Astrocyte of the cerebellum (primary cell): Measurements from ENCODE around the gene TMEM132C.

Experiments used
- DNase-seq: peaks from one replicate; pipeline ENCODE4 v3.0.0-alpha.2; 2011; ENCODE audit warnings: low read depth
- H3K4me3 ChIP-seq: 2 replicates; pipeline ENCODE4 v1.5.1; 2011; ENCODE audit warnings: mild to moderate bottlenecking, low read depth, low read length, moderate library complexity
- in situ Hi-C: cut with HindIII; loops from 2 replicates; pipeline ENCODE4 v1.10.0; 2017; ENCODE audit warnings: low sequenced_read_pairs
- TF ChIP-seq, protein P1 (sequence below): IDR thresholded peaks from 2 replicates; pipeline ENCODE4 v1.5.1; 2012; ENCODE audit warnings: low read length, low read depth, moderate library complexity, mild to moderate bottlenecking; ENCODE audit errors: missing control alignments

Gene TMEM132C

DNA sequence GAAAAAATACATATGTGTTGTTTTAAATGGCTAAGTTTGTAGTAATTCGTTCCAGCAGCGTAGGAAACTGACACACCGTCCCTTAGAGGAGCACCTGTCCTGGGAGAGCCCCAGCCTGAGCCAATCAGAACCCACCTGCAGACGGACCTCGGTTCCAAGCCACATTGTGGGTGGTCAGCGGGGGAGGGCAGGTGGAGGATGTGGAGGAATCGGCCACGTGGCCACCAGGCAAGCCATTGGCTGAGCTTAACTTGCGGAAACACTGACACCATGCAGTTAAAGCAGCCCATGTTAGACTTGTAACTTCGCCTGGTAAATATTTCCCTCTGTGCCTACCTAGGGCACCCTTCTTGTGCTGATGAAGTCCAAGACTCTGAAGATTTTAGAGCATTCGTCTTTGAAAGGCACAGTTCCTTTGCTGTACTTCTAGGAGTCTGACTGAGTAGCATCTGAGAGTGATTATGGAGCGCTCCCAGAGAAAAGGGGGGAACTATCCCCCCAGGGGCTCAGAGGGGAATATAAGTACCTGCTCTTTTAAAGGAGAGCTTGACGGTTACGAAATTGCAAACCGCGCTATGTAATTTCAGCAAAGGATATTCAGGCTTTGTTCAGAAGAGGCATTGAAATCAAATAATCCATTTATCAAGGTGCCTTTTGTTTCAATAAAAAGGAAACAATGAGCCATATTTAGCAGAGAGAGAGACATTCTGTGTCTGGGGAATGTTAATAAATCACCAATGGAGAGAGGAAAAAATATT, 135.7 kb downstream of the TMEM132C start:
- TF ChIP-seq, protein P1, sequence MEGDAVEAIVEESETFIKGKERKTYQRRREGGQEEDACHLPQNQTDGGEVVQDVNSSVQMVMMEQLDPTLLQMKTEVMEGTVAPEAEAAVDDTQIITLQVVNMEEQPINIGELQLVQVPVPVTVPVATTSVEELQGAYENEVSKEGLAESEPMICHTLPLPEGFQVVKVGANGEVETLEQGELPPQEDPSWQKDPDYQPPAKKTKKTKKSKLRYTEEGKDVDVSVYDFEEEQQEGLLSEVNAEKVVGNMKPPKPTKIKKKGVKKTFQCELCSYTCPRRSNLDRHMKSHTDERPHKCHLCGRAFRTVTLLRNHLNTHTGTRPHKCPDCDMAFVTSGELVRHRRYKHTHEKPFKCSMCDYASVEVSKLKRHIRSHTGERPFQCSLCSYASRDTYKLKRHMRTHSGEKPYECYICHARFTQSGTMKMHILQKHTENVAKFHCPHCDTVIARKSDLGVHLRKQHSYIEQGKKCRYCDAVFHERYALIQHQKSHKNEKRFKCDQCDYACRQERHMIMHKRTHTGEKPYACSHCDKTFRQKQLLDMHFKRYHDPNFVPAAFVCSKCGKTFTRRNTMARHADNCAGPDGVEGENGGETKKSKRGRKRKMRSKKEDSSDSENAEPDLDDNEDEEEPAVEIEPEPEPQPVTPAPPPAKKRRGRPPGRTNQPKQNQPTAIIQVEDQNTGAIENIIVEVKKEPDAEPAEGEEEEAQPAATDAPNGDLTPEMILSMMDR, result no peak
- H3K4me3 ChIP-seq, result no peak overlapping the region
- no peak for DNase-seq
- in situ Hi-C loops, result no loop called here

DNA sequence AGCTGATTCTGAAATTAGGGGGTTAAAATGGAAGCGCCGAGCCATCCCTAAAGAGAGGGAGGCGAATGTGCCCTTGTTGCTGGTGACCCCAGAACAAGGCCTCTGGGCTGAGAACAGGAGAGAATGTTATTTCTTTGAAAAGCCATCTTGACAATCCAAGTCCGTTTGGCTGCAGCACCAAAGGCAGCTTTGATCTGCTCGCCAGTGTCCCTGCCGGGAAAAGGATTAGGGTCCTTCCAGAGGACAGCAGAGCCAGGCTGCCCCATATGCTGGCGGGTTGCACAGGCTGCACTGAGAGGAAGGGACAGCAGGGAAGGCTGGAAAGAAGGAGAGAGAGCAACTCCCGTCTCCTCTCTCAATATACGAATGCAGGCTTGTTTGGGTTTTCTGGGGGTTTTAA, 141.7 kb downstream of the TMEM132C start:
- H3K4me3 ChIP-seq, result no peak overlapping the region
- DNase-seq, result no peak
- in situ Hi-C loops, result no loop called here
- TF ChIP-seq, protein P1, result no peak

DNA sequence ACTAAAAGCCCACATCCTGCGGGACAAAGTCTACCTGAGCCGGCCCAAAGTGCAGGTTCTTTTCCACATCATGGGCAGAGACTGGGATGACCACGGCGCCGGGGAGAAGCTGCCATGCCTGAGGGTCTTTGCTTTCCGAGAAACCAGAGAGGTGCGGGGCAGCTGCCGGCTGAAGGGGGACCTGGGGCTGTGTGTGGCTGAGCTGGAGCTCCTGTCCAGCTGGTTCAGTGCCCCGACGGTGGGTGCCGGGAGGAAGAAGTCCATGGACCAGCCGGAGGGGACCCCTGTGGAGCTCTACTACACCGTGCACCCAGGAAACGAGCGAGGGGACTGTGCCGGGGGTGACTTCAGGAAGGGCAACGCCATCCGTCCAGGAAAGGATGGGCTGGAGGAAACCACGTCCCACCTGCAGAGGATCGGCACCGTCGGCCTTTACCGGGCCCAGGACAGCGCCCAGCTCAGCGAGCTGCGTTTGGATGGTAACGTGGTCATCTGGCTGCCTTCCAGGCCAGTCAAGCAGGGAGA, 148.1 kb downstream of the TMEM132C start:
- DNase-seq, result no peak
- H3K4me3 ChIP-seq, result no peak overlapping the region
- TF ChIP-seq, protein P1, result no peak
- in situ Hi-C loops, result no loop called here

DNA sequence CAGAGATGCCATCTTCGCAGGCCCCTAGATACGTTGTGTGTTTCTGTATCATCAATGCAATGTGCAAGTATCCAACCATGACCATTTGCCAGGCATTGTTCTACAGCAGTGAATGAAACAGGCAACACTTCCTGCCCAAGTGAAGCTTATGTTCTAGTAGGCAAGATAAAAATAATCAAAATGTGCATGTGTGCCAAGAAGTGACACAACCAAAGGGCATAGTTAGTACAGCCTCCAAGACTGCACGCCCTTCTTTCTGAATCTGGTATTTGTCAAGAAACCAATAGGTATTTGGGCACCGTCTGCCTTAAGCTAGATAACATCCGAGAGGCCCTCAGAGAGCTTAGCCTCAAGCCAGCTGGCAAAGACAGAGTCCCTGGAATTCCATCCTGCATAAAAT, 152.0 kb downstream of the TMEM132C start:
- in situ Hi-C loops, result no loop called here
- H3K4me3 ChIP-seq, result no peak overlapping the region
- no peak for DNase-seq
- TF ChIP-seq, protein P1, result no peak

DNA sequence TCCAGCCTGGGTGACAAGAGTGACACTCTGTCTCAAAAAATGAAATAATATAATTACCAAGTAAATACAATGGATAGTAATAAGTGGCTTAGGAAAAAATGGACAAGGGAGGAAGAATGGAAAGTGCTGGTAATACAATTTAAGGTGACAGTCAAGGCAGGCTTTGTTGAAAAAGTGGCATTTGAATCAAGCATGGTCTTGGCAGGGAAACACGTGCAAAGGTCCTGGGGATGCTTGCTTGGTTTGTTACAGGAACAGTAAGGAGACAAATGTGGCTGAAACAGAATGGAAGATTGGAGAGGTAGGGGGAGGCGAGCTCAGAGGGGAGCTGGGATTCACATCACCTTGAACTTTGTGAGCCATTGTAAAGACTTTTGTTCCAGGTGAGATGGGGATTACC, 153.2 kb downstream of the TMEM132C start:
- no peak overlapping the region for H3K4me3 ChIP-seq
- TF ChIP-seq, protein P1, result no peak
- DNase-seq, result no peak
- in situ Hi-C loops, result no loop called here

DNA sequence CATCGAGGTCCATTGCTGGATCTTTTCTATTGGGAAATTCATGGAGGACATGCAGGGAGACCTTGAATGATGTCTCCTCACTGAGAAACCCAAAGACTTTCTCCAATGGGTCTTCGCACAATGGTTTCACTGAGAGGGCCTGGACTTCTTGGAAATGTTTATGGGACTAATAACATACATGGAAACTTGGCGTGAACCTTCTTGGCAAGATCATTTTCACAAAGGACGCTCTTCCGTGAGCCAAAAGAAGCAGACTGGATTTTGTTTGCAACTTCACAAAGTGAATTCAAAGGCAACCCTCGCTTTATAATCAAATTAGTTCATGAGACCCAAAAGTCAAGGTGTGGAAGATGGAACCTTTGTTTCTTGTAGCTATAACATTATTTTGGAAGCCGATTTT, 154.4 kb downstream of the TMEM132C start:
- in situ Hi-C loops, result no loop called here
- TF ChIP-seq, protein P1, result no peak

DNA sequence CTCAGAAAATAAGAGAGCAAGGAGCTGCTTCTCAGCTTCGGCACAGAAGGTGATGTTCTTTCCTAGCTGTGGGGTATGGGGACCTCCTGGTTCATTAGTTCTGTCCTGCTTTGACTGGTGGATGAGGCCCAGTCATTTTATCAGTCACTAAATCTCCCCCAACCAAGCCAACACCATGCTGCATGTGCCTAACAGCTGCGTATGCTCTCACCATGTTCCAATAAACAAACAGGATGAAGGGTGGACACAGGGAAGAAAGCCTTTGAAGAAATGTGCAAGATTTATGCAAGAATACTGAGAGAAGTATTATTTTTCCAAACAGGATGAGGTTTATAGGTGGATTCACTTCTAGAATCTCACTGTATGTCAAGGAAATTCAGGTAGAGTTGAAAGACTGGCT, 156.2 kb downstream of the TMEM132C start:
- TF ChIP-seq, protein P1, result no peak

More for the DNA sequence above, 154.4 kb downstream of the TMEM132C start:
- DNase-seq, result no peak
- H3K4me3 ChIP-seq, result no peak overlapping the region

More for the DNA sequence above, 156.2 kb downstream of the TMEM132C start:
- in situ Hi-C loops, result no loop called here
- no peak overlapping the region for H3K4me3 ChIP-seq
- DNase-seq, result no peak
